CD4-positive, alpha-beta T cell treated with Interleukin-15 for 1 hour (primary cell): ENCODE measurements around the gene ZNF276.

Experiments used
- DNase-seq: peaks from one replicate; pipeline ENCODE4 v3.0.0-alpha.2; 2020

The ZNF276 gene

DNA sequence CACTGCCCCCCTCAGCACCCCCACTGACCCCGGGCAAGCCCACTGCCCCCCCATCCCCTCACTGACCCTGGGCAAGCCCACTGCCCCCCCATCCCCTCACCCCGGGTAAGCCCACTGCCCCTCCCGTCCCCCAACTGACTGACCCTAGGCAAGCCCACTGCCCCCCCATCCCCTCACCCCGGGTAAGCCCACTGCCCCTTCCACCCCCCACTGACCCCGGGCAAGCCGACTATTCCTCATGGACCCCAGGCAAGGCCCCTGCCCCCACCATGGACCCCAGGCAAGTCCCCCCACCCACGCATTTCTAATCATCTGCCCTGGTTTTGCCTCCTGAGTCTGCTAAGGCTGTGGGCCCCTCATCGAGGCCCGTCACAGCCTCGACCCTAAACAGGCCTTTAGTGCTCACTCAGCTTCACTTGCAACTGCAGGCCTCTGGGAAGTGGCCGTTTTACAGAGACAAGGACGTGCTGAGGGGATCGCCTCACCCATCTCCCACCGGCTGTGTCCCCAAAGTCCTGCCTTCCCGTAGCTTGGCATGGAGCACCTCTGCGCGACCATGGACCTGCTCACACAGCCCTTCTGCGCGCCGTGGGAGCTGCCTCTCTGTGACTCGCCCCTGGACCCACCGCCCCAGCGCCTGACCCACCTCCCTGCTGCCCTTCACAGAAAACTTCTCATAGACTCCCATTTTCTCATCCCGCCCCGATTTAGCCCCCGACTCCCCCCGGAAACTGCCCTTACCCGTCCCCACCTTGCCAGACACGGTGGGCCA lies 4.2 kb upstream of the ZNF276 start:
- no peak for DNase-seq

DNA sequence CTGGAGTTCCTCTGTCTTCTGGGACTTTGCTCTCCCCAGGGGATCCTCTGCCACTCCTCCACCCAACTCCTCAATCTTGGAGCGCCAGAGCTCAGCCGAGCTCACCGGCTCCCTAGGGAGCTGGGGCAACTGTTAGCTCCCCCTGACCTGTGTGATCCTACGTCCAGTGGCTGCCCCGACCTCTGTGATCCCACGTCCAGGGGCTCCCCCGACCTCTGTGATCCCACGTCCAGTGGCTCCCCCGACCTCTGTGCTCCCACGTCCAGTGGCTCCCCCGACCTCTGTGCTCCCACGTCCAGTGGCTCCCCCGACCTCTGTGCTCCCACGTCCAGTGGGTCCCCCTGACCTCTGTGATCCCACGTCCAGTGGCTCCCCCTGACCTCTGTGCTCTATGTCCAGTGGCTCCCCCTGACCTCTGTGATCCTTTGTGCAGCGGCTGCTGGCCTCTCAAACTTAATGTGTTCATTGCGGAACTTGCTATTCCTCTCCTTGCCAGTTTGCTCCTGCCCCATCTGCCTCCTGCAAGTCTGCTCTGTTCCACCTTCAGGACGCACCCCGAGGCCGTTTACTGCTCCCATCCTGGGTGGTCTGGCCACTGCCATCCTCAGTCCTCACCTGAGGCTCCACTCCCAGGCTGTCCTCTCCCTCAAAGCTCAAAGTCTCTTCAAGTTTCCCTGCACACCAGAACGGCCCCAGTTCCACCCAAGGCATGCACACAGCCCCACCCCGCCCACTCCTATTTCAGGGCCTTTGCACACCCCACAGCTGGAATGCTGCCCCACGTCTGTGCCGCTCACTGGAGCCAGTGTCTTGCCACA lies 3.4 kb upstream of the ZNF276 start:
- DNase-seq, result no peak

- no peak for DNase-seq
Measured at GRCh38 chr16:89720551-89720812, 855 bp upstream of the ZNF276 start.

- peak; percentile 91 for DNase-seq
Measured at GRCh38 chr16:89721546-89722391, 432 bp downstream of the ZNF276 start.

DNA sequence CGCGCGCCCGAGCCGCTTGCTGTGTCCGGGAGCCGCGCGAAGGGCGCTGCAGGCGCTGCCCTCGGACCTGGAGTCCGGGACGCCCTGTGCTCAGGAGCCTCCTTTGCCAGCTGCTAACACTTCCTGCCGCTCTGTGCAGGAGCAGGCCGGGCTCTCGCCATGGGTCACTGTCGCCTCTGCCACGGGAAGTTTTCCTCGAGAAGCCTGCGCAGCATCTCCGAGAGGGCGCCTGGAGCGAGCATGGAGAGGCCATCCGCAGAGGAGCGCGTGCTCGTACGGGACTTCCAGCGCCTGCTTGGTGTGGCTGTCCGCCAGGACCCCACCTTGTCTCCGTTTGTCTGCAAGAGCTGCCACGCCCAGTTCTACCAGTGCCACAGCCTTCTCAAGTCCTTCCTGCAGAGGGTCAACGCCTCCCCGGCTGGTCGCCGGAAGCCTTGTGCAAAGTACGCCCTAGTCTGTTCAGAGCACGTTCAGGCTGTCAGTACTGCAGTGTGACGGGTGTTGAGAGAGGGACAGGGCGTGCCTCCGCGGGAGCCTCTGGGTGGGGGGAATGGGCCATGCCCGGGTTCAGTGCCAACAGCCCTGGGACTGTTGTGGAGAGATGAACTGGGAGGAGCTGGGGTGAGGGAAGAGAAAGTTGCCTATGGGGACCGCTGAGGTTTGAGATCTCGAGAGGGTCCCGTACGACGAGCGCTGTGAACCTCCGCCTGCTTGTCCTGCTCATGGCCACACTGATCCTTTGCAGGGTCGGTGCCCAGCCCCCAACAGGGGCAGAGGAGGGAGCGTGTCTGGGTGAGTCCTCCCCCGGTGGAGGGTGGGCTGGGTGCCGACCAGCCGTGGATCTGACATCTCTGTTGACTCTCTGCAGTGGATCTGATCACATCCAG lies 1.3 kb downstream of the ZNF276 start:
- DNase-seq, result peak; percentile 86

- peak; percentile 86 for DNase-seq
Measured at GRCh38 chr16:89723279-89724250, 2.2 kb downstream of the ZNF276 start.

- DNase-seq, result no peak
Measured at GRCh38 chr16:89727406-89728120, 6.2 kb downstream of the ZNF276 start.

- DNase-seq, result no peak
Measured at GRCh38 chr16:89729293-89729692, 8.0 kb downstream of the ZNF276 start.

- DNase-seq, result no peak
Measured at GRCh38 chr16:89729863-89730593, 8.7 kb downstream of the ZNF276 start.

DNA sequence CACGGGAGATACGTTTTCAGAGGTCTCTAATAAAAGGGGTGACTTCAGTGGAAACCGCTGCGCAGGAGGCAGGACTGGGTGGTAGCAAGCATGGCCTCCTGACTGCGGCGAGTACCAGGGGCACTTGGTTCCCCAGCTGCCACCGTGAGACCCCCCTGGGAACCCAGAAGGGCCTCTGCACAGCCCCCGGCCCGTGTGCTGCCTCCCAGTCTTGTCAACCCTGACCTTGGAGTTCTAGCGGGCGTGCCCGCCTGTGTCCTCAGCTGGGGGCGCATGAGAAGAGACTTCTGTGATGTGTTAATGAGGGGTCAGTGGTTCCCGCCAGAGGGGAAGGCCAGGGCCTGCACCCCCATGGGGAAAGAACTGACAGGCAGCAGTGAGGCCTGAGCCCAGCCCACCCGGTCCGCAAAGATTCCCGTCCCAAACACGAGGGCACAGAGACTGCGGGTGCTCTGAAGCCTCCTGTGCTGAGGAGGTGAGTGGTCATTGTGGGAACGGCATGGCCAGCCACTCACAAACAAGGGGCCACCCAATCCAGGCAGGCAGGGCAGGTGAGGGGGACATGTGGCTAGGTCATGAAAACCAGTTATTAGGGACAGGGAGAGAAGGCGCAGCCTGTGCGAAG lies 9.4 kb downstream of the ZNF276 start:
- DNase-seq, result no peak

- DNase-seq, result no peak
Measured at GRCh38 chr16:89732142-89732917, 11.0 kb downstream of the ZNF276 start.

- no peak for DNase-seq
Measured at GRCh38 chr16:89732918-89733242, 11.5 kb downstream of the ZNF276 start.

DNA sequence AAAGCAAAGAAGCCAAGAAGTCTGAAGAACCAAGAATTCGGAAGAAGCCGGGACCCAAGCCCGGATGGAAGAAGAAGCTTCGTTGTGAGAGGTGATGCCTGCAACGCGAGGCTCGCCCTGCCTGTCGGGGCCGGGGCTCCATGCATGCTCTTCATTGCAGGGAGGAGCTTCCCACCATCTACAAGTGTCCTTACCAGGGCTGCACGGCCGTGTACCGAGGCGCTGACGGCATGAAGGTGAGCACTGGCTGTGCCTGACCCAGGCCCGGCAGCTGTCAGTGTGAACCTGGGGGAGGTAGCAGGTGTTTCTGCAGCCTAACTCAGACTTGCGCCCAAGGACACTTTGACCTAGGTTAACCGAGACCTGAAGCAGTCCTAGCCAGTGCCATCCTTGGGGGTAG lies 12.0 kb downstream of the ZNF276 start:
- no peak for DNase-seq

DNA sequence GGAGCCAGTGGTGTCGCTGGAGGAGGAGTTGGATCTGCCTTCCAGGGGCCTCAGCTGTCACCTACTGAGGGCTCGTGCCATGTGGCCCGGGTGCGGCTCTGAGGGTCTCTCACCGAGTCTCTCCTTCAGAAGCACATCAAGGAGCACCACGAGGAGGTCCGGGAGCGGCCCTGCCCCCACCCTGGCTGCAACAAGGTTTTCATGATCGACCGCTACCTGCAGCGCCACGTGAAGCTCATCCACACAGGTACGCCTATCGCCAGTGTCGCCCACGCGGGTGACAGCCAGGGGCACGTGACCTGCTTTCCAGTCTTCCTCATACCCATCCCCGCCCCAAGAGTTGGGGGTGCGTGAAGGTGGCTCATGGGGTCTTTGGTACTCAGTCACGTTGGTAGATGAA lies 12.5 kb downstream of the ZNF276 start:
- no peak for DNase-seq

GRCh38 chr16:89736554-89736953 lies 15.2 kb downstream of the ZNF276 start:
- no peak for DNase-seq

GRCh38 chr16:89737341-89738071 lies 16.2 kb downstream of the ZNF276 start:
- no peak for DNase-seq

- no peak for DNase-seq
Measured at GRCh38 chr16:89738072-89738377, 16.7 kb downstream of the ZNF276 start.
